ENCODE results near the gene FAM222A. TPM values are rescaled to one million over a fixed set of nuclear protein-coding genes. Genes with fewer than 3 reads are reported as not detected.

Gene FAM222A
- total RNA-seq, 1 experiment from 2014 or later, result 18.0 TPM

DNA sequence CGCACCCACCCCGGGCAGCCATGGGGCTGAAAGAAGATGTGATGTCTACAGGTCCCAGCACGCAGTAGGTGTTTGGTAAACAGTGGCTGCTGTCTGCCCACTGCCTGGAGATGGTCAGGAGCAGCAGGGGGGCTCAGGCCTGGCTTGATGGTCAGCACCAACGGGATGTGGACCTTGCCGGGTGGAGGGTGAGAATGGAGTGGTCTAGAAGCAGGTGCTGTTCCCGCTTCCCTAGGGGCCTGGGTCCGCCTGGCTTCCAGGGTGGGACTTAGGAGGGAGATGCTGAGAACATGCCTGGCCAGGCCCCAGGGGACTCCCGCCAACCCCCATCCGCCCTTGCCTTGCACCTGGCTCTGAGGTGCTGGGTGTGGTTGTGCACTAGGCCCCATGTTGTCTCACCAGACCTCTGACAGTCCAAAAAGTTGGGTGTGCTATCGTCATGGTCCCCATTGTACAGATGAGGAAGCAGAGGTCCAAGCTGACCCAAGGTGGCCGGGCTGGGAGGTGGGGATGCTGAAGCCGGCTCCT lies 12.9 kb downstream of the FAM222A start:
- Mint-ChIP-seq H3K9me3 (ENCODE audit: unreplicated experiment) (no peaks in the 10 kb centered on the region), H3K36me3 (ENCODE audit: insufficient read depth, unreplicated experiment) (peaks cover 13% of the 10 kb centered on the region), H3K27me3 (ENCODE audit: insufficient read depth, unreplicated experiment) (no peaks in the 10 kb centered on the region), H3K4me1 (ENCODE audit: low read depth, unreplicated experiment) (peaks cover 15% of the 10 kb centered on the region), H3K27ac (ENCODE audit: unreplicated experiment) (no peak overlapping the region), H3K4me3 (ENCODE audit: unreplicated experiment) (no peak overlapping the region)
- Histone ChIP-seq H3K9me3 (no peaks in the 10 kb centered on the region), H3K36me3 (ENCODE audit: control insufficient read depth, insufficient read depth, low read length) (no peaks in the 10 kb centered on the region; the same call in 1 of the 2 replicates), H3K4me1 (peaks cover 11% of the 10 kb centered on the region), H3K27me3 (replicated peaks; ENCODE audit: control insufficient read depth, insufficient read depth, low read length) (no peaks in the 10 kb centered on the region), H3K4me3 (ENCODE audit: low read depth, low read length) (no peak overlapping the region)
- DNase-seq, result peak in 1 of 2 experiments; percentile 22
- CTCF ChIA-PET, result interaction anchor here (0.5 kb wide), 1 partner anchor 8 kb away, joined by 6 read pairs; no protein-coding TSS in a partner anchor
- intact Hi-C loops (cut with micrococcal nuclease; ENCODE audit: unreplicated experiment), result no loop called here
- no peak for TF ChIP-seq CTCF (IDR thresholded peaks at IDR 0.05; ENCODE audit: insufficient read depth in 1 of 2, low read depth in 1 of 2, low read length in 1 of 2, severe bottlenecking in 1 of 2, unreplicated experiment in 1 of 2)
- no TSS peak for BruUV-seq (replicated peaks)
- POLR2A ChIA-PET, result no interaction called here

GRCh38 chr12:109727039-109727723 lies 13.6 kb downstream of the FAM222A start:
- no peaks in the 10 kb centered on the region for H3K27me3 Mint-ChIP-seq (ENCODE audit: insufficient read depth, unreplicated experiment)
- H3K4me3 ChIP-seq (ENCODE audit: low read depth, low read length), result no peak overlapping the region
- ChIA-PET CTCF (no interaction called here), POLR2A (no interaction called here)
- H3K4me3 Mint-ChIP-seq (ENCODE audit: unreplicated experiment), result no peak overlapping the region
- peaks cover 4% of the 10 kb centered on the region for H3K4me1 ChIP-seq
- no peaks in the 10 kb centered on the region; the same call in 1 of the 2 replicates for H3K36me3 ChIP-seq (ENCODE audit: control insufficient read depth, insufficient read depth, low read length)
- intact Hi-C loops (cut with micrococcal nuclease; ENCODE audit: unreplicated experiment), result no loop called here
- H3K9me3 ChIP-seq, result no peaks in the 10 kb centered on the region
- no peak for TF ChIP-seq CTCF (IDR thresholded peaks at IDR 0.05; ENCODE audit: insufficient read depth in 1 of 2, low read depth in 1 of 2, low read length in 1 of 2, severe bottlenecking in 1 of 2, unreplicated experiment in 1 of 2)
- peaks cover 13% of the 10 kb centered on the region for H3K36me3 Mint-ChIP-seq (ENCODE audit: insufficient read depth, unreplicated experiment)
- no peak overlapping the region for H3K27ac Mint-ChIP-seq (ENCODE audit: unreplicated experiment)
- peak in 1 of 2 experiments; percentile 28 for DNase-seq
- no TSS peak for BruUV-seq (replicated peaks)
- H3K9me3 Mint-ChIP-seq (ENCODE audit: unreplicated experiment), result no peaks in the 10 kb centered on the region
- no peaks in the 10 kb centered on the region for H3K27me3 ChIP-seq (replicated peaks; ENCODE audit: control insufficient read depth, insufficient read depth, low read length)
- H3K4me1 Mint-ChIP-seq (ENCODE audit: low read depth, unreplicated experiment), result peaks cover 9% of the 10 kb centered on the region

DNA sequence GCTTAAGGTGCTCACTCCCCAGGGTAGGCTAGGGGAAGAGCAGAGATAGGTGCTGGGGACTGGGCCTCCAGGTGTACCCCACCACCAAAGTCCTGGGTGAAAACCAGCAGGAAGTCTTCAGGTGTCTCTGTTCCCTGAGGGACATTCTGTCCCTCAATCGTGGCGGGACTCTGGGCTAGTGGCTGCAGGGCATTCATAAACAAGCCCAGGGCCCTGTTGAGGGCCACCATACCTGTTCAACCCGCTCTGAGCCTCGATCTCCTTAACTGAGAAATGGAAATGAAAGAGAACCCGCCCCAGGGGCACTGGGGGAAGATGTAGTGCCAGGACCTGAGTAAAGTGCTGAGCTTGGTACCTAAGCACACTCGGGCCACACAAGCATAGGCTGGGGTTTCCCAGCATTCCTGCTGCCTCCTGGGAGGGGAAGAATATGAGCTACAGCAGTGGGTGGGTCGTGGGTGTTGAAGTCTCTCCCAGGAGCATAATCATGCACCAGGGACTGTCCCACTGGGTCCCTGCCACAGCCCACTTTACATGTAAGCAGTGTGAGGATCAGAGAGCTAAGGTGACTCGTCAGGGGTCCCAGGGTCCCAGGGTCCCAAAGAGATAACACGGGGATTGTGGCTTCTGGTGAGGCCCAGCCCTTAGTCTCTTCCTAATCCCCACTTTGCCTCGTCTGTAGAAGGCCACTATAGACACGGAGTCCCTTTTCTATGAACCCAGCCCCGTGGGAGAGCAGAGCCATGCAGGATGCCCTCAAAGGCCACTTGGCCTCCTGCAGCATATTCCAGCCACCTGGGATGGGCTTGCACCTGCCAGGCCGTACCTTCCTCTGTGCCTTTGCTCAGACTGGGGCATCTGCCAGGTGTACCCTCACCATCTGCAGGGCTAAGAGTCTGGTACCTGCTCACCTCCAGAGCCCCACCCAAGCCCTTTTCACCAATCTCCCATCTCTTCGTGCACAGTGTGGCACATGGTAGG lies 14.4 kb downstream of the FAM222A start:
- CTCF ChIA-PET, result interaction anchor here (0.6 kb wide), 1 partner anchor 34 kb away, joined by 4 read pairs; no protein-coding TSS in a partner anchor
- no peaks in the 10 kb centered on the region for H3K27me3 ChIP-seq (replicated peaks; ENCODE audit: control insufficient read depth, insufficient read depth, low read length)

More for the DNA sequence above, 14.4 kb downstream of the FAM222A start:
- Histone ChIP-seq H3K4me3 (ENCODE audit: low read depth, low read length) (no peak overlapping the region), H3K4me1 (no peaks in the 10 kb centered on the region), H3K36me3 (ENCODE audit: control insufficient read depth, insufficient read depth, low read length) (no peaks in the 10 kb centered on the region; the same call in 1 of the 2 replicates), H3K9me3 (no peaks in the 10 kb centered on the region)
- peak in 1 of 2 experiments; percentile 23 for DNase-seq
- Mint-ChIP-seq H3K27me3 (ENCODE audit: insufficient read depth, unreplicated experiment) (no peaks in the 10 kb centered on the region), H3K27ac (ENCODE audit: unreplicated experiment) (no peak overlapping the region), H3K9me3 (ENCODE audit: unreplicated experiment) (no peaks in the 10 kb centered on the region), H3K36me3 (ENCODE audit: insufficient read depth, unreplicated experiment) (peaks cover 13% of the 10 kb centered on the region), H3K4me1 (ENCODE audit: low read depth, unreplicated experiment) (peaks cover 6% of the 10 kb centered on the region), H3K4me3 (ENCODE audit: unreplicated experiment) (no peak overlapping the region)
- POLR2A ChIA-PET, result no interaction called here
- TF ChIP-seq CTCF (IDR thresholded peaks at IDR 0.05; ENCODE audit: insufficient read depth in 1 of 2, low read depth in 1 of 2, low read length in 1 of 2, severe bottlenecking in 1 of 2, unreplicated experiment in 1 of 2), result no peak
- intact Hi-C loops (cut with micrococcal nuclease; ENCODE audit: unreplicated experiment), result no loop called here
- no TSS peak for BruUV-seq (replicated peaks)

Measured in Caco-2 (cell line).